Liver (tissue), 9 donors: Measurements from ENCODE around the gene PITPNB. TPM values are rescaled to one million over a fixed set of nuclear protein-coding genes. Genes with fewer than 3 reads are reported as not detected.

Experiments used
- DNase-seq: peaks from one replicate; pipeline ENCODE4 v3.0.0-alpha.2; 2017; ENCODE audit warnings: low spot score
- H3K27ac ChIP-seq, 2 donors: one replicate each; pipeline ENCODE4 v1.7.0; 2013; ENCODE audit warnings: inconsistent platforms in 2 of 2, low read length in 2 of 2, control low read depth in 1 of 2, low read depth in 1 of 2, mild to moderate bottlenecking in 1 of 2
- H3K27me3 ChIP-seq, 4 donors: one replicate each; pipeline versions ENCODE4 v1.6.1 to v1.7.0; 2013; ENCODE audit warnings: low read length in 3 of 4, inconsistent platforms in 1 of 4, mild to moderate bottlenecking in 1 of 4, moderate library complexity in 1 of 4; ENCODE audit not compliant: control insufficient read depth in 4 of 4, insufficient read depth in 4 of 4
- H3K36me3 ChIP-seq, 4 donors: one replicate each; pipeline versions ENCODE4 v1.6.1 to v1.7.0; 2013; ENCODE audit warnings: low read length in 3 of 4, mild to moderate bottlenecking in 3 of 4, low read depth in 1 of 4, moderate library complexity in 1 of 4; ENCODE audit not compliant: control insufficient read depth in 4 of 4, insufficient read depth in 3 of 4
- H3K4me1 ChIP-seq, 4 donors: one replicate each; pipeline versions ENCODE4 v1.6.1 to v1.7.0; 2013; ENCODE audit warnings: low read length in 3 of 4, mild to moderate bottlenecking in 3 of 4, moderate library complexity in 1 of 4; ENCODE audit not compliant: control insufficient read depth in 4 of 4, insufficient read depth in 4 of 4
- H3K4me3 ChIP-seq, 3 donors: one replicate each; pipeline versions ENCODE4 v1.6.1 to v1.7.0; 2013; ENCODE audit warnings: low read length in 3 of 3, control low read depth in 1 of 3, low read depth in 1 of 3, mild to moderate bottlenecking in 1 of 3
- H3K9ac ChIP-seq, 2 donors: one replicate each; pipeline ENCODE4 v1.7.0; 2013; ENCODE audit warnings: low read length in 2 of 2, mild to moderate bottlenecking in 2 of 2, moderate library complexity in 2 of 2, control low read depth in 1 of 2, low read depth in 1 of 2
- H3K9me3 ChIP-seq, 4 donors: one replicate each; pipeline versions ENCODE4 v1.6.1 to v1.7.0; 2013; ENCODE audit warnings: low read length in 3 of 4; ENCODE audit not compliant: control insufficient read depth in 4 of 4
- ATF3 ChIP-seq: IDR thresholded peaks from 2 replicates; pipeline ENCODE4 v1.6.1; 2016; ENCODE audit warnings: antibody characterized with exemption
- CTCF ChIP-seq: fragments of 150-350 bp; IDR thresholded peaks from 2 replicates; pipeline ENCODE4 v1.5.1; 2017; ENCODE audit warnings: improper control_type of control experiment, low read depth, low read length; ENCODE audit not compliant: missing input control
- EGR1 ChIP-seq, 2 donors: IDR thresholded peaks; 2 replicates each; pipeline ENCODE4 v1.6.1; 2016 to 2018; ENCODE audit warnings: antibody characterized with exemption in 2 of 2, low read depth in 2 of 2
- FOXA1 ChIP-seq: IDR thresholded peaks from 2 replicates; pipeline ENCODE4 v1.6.1; 2016; ENCODE audit warnings: antibody characterized with exemption
- FOXA2 ChIP-seq: IDR thresholded peaks from 2 replicates; pipeline ENCODE4 v1.6.1; 2016; ENCODE audit warnings: antibody characterized with exemption
- HNF4A ChIP-seq, 2 donors: conservative IDR thresholded peaks; 2 replicates each; pipeline ENCODE4 v1.6.1; 2016; ENCODE audit warnings: antibody characterized with exemption in 2 of 2, mild to moderate bottlenecking in 2 of 2
- HNF4G ChIP-seq: IDR thresholded peaks from 2 replicates; pipeline ENCODE4 v1.6.1; 2016; ENCODE audit warnings: antibody characterized with exemption
- JUND ChIP-seq, 2 donors: IDR thresholded peaks; 2 replicates each; pipeline ENCODE4 v1.6.1; 2016; ENCODE audit warnings: antibody characterized with exemption in 2 of 2
- NR2F2 ChIP-seq: IDR thresholded peaks from 2 replicates; pipeline ENCODE4 v1.6.1; 2016; ENCODE audit warnings: antibody characterized with exemption
- RAD21 ChIP-seq, 2 donors: IDR thresholded peaks; 2 replicates each; pipeline ENCODE4 v1.6.1; 2016; ENCODE audit warnings: antibody characterized with exemption in 2 of 2, mild to moderate bottlenecking in 2 of 2
- REST ChIP-seq: IDR thresholded peaks from 2 replicates; pipeline ENCODE4 v1.6.1; 2016; ENCODE audit warnings: antibody characterized with exemption, mild to moderate bottlenecking
- RXRA ChIP-seq, 2 donors: IDR thresholded peaks; 2 replicates each; pipeline ENCODE4 v1.6.1; 2017 to 2018; ENCODE audit warnings: antibody characterized with exemption in 2 of 2, mild to moderate bottlenecking in 1 of 2
- SP1 ChIP-seq: IDR thresholded peaks from 2 replicates; pipeline ENCODE4 v1.6.1; 2018; ENCODE audit warnings: antibody characterized with exemption, mild to moderate bottlenecking
- TAF1 ChIP-seq: conservative IDR thresholded peaks from 2 replicates; pipeline ENCODE4 v1.6.1; 2016; ENCODE audit warnings: antibody characterized with exemption, mild to moderate bottlenecking
- YY1 ChIP-seq: IDR thresholded peaks from 2 replicates; pipeline ENCODE4 v1.6.1; 2016; ENCODE audit warnings: antibody characterized with exemption, mild to moderate bottlenecking
- WGBS: extraction: QIAGEN DNeasy Blood & Tissue Kit; methylation state at CpG from one replicate; pipeline ENCODE4 v1.1.7; 2013; 5-methylcytosine and 5-hydroxymethylcytosine counted together
- polyA plus RNA-seq, 2 donors: library from polyadenylated mRNA; stranded (reverse) in 1 of 2; unstranded in 1 of 2; fragments of 200-250 nt in 1 of 2; fragments of >200 nt in 1 of 2; fragmentation: Nextera tagmentation in 1 of 2; extraction: Ambion mirVana in 1 of 2; gene quantifications; one replicate each; pipeline versions ENCODE4 v1.2.1 to v1.2.3, GENCODE V29; 2013 to 2015
- total RNA-seq, 2 donors: library from RNA; depleted of rRNA; stranded (reverse); fragments of >200 nt; gene quantifications; one replicate each; pipeline ENCODE4 v1.2.3, GENCODE V29; 2014
- TF ChIP-seq, protein P1 (sequence below): IDR thresholded peaks from 2 replicates; pipeline ENCODE4 v1.6.1; 2016; ENCODE audit warnings: antibody characterized with exemption
- donor health status: healthy.
- donor health status: healthy.
- donor health status: healthy.
- donor health status: healthy.
- donor health status: healthy.

Gene PITPNB
- total and polyA plus RNA-seq, 4 donors = 18.4 to 57.4 (median 34.4) TPM

GRCh38 chr22:27867085-27867952 lies 51.7 kb downstream of the PITPNB start:
- Histone ChIP-seq H3K36me3 (peaks cover 0 to 5% (median 3%) of the 10 kb centered on the region in 4 donors), H3K4me1 (peaks cover 3 to 92% (median 59%) of the 10 kb centered on the region in 4 donors), H3K27me3 (no peaks in the 10 kb centered on the region), H3K4me3 (no peak overlapping the region), H3K9me3 (no peaks in the 10 kb centered on the region), H3K27ac (peak overlapping the region; percentile 89 to 92), H3K9ac (peak overlapping the region; percentile 58 to 81)
- DNase-seq = no peak
- 45% methylated on average over 4 of the region's 4 CpGs for WGBS
- TF ChIP-seq RXRA (IDR thresholded peaks at IDR 0.05) (peak in 1 of 2 donors; percentile 1), SP1 (peak; percentile 23), FOXA2 (no peak), JUND (IDR thresholded peaks at IDR 0.05) (peak in 1 of 2 donors; percentile 43)

DNA sequence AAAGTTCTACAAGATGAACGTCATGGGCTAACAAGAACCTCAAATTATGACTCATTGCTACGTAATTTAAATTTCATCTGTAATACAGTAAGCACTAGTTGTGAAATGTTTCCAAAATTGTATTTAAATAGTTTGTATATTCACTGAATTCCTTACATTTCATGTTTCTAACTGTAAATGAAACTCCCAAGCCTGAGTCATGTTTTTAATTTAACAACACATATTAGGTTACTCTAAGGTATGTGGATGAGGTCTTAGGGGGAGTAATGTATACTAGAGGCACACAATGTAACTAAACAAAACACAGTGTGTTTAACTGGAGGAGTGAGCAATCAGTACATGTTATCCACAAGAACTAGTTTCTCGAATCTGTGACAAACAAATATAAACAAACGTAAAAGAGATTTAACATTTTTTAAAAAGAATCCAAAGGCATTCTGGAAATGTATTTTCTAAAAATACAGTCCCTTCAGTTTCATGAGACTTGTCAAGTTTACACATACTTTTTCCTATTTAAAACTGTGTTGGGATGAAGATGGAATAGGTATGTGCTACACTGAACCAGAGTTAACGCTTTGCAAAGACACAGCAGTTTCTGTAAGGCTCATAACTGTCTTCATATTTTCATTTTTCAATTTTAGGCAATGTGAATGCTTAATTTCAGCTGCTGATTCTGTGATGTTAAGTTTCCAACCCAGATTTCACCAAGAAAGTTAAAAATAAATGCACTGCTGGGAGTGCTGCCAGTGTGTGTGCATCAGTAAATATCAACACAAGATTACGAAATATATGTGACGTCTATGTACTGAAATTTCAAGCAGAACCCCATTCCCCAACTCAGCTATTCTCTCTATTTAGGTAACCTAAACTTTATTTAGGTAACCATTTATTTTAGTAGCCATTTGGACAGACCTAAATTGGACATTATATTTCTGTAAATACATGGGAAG lies 52.6 kb downstream of the PITPNB start:
- DNase-seq = no peak
- H3K4me1 ChIP-seq = peaks cover 3 to 85% (median 55%) of the 10 kb centered on the region in 4 donors
- H3K9ac ChIP-seq = peak overlapping the region; percentile 58 to 81
- H3K27me3 ChIP-seq = no peaks in the 10 kb centered on the region
- H3K4me3 ChIP-seq = no peak overlapping the region
- H3K27ac ChIP-seq = peak overlapping the region; percentile 89 to 92
- WGBS = 32% methylated on average over 7 of the region's 7 CpGs
- H3K9me3 ChIP-seq = no peaks in the 10 kb centered on the region
- H3K36me3 ChIP-seq = peaks cover 0 to 2% (median 2%) of the 10 kb centered on the region in 4 donors
- TF ChIP-seq HNF4A (conservative IDR thresholded peaks at IDR 0.05) = peak; percentile 31 to 53
- peak; percentile 48 for TF ChIP-seq ATF3
- TF ChIP-seq JUND (IDR thresholded peaks at IDR 0.05) = peak; percentile 53 to 91
- TF ChIP-seq, protein P1, sequence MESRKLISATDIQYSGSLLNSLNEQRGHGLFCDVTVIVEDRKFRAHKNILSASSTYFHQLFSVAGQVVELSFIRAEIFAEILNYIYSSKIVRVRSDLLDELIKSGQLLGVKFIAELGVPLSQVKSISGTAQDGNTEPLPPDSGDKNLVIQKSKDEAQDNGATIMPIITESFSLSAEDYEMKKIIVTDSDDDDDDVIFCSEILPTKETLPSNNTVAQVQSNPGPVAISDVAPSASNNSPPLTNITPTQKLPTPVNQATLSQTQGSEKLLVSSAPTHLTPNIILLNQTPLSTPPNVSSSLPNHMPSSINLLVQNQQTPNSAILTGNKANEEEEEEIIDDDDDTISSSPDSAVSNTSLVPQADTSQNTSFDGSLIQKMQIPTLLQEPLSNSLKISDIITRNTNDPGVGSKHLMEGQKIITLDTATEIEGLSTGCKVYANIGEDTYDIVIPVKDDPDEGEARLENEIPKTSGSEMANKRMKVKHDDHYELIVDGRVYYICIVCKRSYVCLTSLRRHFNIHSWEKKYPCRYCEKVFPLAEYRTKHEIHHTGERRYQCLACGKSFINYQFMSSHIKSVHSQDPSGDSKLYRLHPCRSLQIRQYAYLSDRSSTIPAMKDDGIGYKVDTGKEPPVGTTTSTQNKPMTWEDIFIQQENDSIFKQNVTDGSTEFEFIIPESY = peak; percentile 71
- TF ChIP-seq YY1 = peak; percentile 67
- TF ChIP-seq RXRA (IDR thresholded peaks at IDR 0.05) = peak; percentile 39 to 68
- peak; percentile 56 for TF ChIP-seq SP1
- no peak for TF ChIP-seq NR2F2
- peak; percentile 96 for TF ChIP-seq FOXA2
- no peak for TF ChIP-seq HNF4G
- peak; percentile 21 to 38 for TF ChIP-seq RAD21 (IDR thresholded peaks at IDR 0.05)
- TF ChIP-seq REST = peak; percentile 87
- peak; percentile 93 for TF ChIP-seq FOXA1
- TF ChIP-seq CTCF = no peak
- no peak for TF ChIP-seq TAF1
- TF ChIP-seq EGR1 (IDR thresholded peaks at IDR 0.05; ENCODE audit: low read depth in 2 of 2) = peak in 1 of 2 donors; percentile 71
